ENCODE measurements around the gene YKT6.
A peak's percentile ranks its signal among the peaks of the same experiment; 100 is the strongest.

The YKT6 gene

GRCh38 chr7:44239361-44239760 lies 38.6 kb downstream of the YKT6 start:
- no peaks in the 10 kb centered on the region for H3F3A ChIP-seq (ENCODE audit: low read depth)
- no peak overlapping the region for H3K4me3 ChIP-seq (ENCODE audit: low read length, poor library complexity, severe bottlenecking)
- H3K9ac ChIP-seq (ENCODE audit: low read depth, low read length, poor library complexity, severe bottlenecking), result no peak overlapping the region
- H3K4me1 ChIP-seq (ENCODE audit: insufficient read depth, low read length, poor library complexity, severe bottlenecking), result peaks cover 5% of the 10 kb centered on the region
- no peaks in the 10 kb centered on the region for H3K36me3 ChIP-seq (ENCODE audit: insufficient read depth, low read length)
- H3K9me3 ChIP-seq (ENCODE audit: insufficient read depth, low read depth, low read length), result no peaks in the 10 kb centered on the region
- no peaks in the 10 kb centered on the region for H4K20me1 ChIP-seq (ENCODE audit: insufficient read depth, low read length, poor library complexity, severe bottlenecking)
- no peaks in the 10 kb centered on the region for H3K27me3 ChIP-seq (ENCODE audit: insufficient read depth, low read length, poor library complexity, severe bottlenecking)
- H3K4me2 ChIP-seq (ENCODE audit: low read depth, low read length, poor library complexity, severe bottlenecking), result no peak overlapping the region
- no peaks in the 10 kb centered on the region for H3K79me2 ChIP-seq (ENCODE audit: insufficient read depth, low read length)
- TF ChIP-seq CTCF (conservative IDR thresholded peaks at IDR 0.05; ENCODE audit: low read length), result no peak
- no peak for TF ChIP-seq EZH2phosphoT487 (IDR thresholded peaks at IDR 0.05; ENCODE audit: borderline replicate concordance)
- no peaks in the 10 kb centered on the region for H3K9me2 ChIP-seq (replicated peaks; ENCODE audit: low read depth, low read length)
- no peak overlapping the region for H2AFZ ChIP-seq (ENCODE audit: low read length)

- no peak overlapping the region for H3K4me3 ChIP-seq (ENCODE audit: low read length, poor library complexity, severe bottlenecking)
- H2AFZ ChIP-seq (ENCODE audit: low read length), result peak overlapping the region; percentile 88; the same call in 1 of the 2 replicates
- TF ChIP-seq EZH2phosphoT487 (IDR thresholded peaks at IDR 0.05; ENCODE audit: borderline replicate concordance), result no peak
- no peak for TF ChIP-seq CTCF (conservative IDR thresholded peaks at IDR 0.05; ENCODE audit: low read length)
- H3K27me3 ChIP-seq (ENCODE audit: insufficient read depth, low read length, poor library complexity, severe bottlenecking), result no peaks in the 10 kb centered on the region
- peak overlapping the region; percentile 57 for H3K4me2 ChIP-seq (ENCODE audit: low read depth, low read length, poor library complexity, severe bottlenecking)
- H3K9ac ChIP-seq (ENCODE audit: low read depth, low read length, poor library complexity, severe bottlenecking), result no peak overlapping the region
- no peaks in the 10 kb centered on the region for H3K36me3 ChIP-seq (ENCODE audit: insufficient read depth, low read length)
- no peaks in the 10 kb centered on the region for H3F3A ChIP-seq (ENCODE audit: low read depth)
- H3K9me3 ChIP-seq (ENCODE audit: insufficient read depth, low read depth, low read length), result no peaks in the 10 kb centered on the region
- no peaks in the 10 kb centered on the region for H3K79me2 ChIP-seq (ENCODE audit: insufficient read depth, low read length)
- H3K4me1 ChIP-seq (ENCODE audit: insufficient read depth, low read length, poor library complexity, severe bottlenecking), result peaks cover 5% of the 10 kb centered on the region
- no peaks in the 10 kb centered on the region for H4K20me1 ChIP-seq (ENCODE audit: insufficient read depth, low read length, poor library complexity, severe bottlenecking)
- no peaks in the 10 kb centered on the region for H3K9me2 ChIP-seq (replicated peaks; ENCODE audit: low read depth, low read length)
Measured at GRCh38 chr7:44240376-44240775, 39.6 kb downstream of the YKT6 start.

GRCh38 chr7:44240983-44241510 lies 40.3 kb downstream of the YKT6 start:
- Histone ChIP-seq H3K4me2 (ENCODE audit: low read depth, low read length, poor library complexity, severe bottlenecking) (peak overlapping the region; percentile 57), H3K9ac (ENCODE audit: low read depth, low read length, poor library complexity, severe bottlenecking) (peak overlapping the region; percentile 14), H3K4me1 (ENCODE audit: insufficient read depth, low read length, poor library complexity, severe bottlenecking) (peaks cover 5% of the 10 kb centered on the region), H3K36me3 (ENCODE audit: insufficient read depth, low read length) (no peaks in the 10 kb centered on the region), H3K9me2 (replicated peaks; ENCODE audit: low read depth, low read length) (no peaks in the 10 kb centered on the region), H3K4me3 (ENCODE audit: low read length, poor library complexity, severe bottlenecking) (peak overlapping the region; percentile 48), H4K20me1 (ENCODE audit: insufficient read depth, low read length, poor library complexity, severe bottlenecking) (no peaks in the 10 kb centered on the region), H3F3A (ENCODE audit: low read depth) (no peaks in the 10 kb centered on the region), H3K79me2 (ENCODE audit: insufficient read depth, low read length) (no peaks in the 10 kb centered on the region), H2AFZ (ENCODE audit: low read length) (peak overlapping the region; percentile 88), H3K27me3 (ENCODE audit: insufficient read depth, low read length, poor library complexity, severe bottlenecking) (no peaks in the 10 kb centered on the region), H3K9me3 (ENCODE audit: insufficient read depth, low read depth, low read length) (no peaks in the 10 kb centered on the region)
- TF ChIP-seq EZH2phosphoT487 (IDR thresholded peaks at IDR 0.05; ENCODE audit: borderline replicate concordance) (no peak), CTCF (conservative IDR thresholded peaks at IDR 0.05; ENCODE audit: low read length) (peak; percentile 86)
